ENCODE data around the gene CNOT3. TPM values are rescaled to one million over a fixed set of nuclear protein-coding genes. Genes with fewer than 3 reads are reported as not detected.

CNOT3 gene
- total RNA-seq, 1 donor from 2014 or later = 44.6 TPM

GRCh38 chr19:54114340-54115108 lies 23.0 kb upstream of the CNOT3 start:
- ATAC-seq = peak; percentile 54 to 57
- peak; percentile 66 for DNase-seq
- intact Hi-C loops (cut with DNase I) = no loop called here
- Histone ChIP-seq H3K4me1 (peaks cover 27% of the 10 kb centered on the region), H3K36me3 (peaks cover 36% of the 10 kb centered on the region), H3K27me3 (ENCODE audit: low read depth) (no peaks in the 10 kb centered on the region), H3K4me3 (peak overlapping the region; percentile 77), H3K9me3 (no peaks in the 10 kb centered on the region), H3K27ac (peak overlapping the region; percentile 90)
- TF ChIP-seq CTCF (IDR thresholded peaks at IDR 0.05) = no peak

- DNase-seq (peak; percentile 98), ATAC-seq (peak; percentile 96 to 98)
- H3K36me3 ChIP-seq = peaks cover 36% of the 10 kb centered on the region
- intact Hi-C loops (cut with DNase I) = no loop called here
- H3K27me3 ChIP-seq (ENCODE audit: low read depth) = no peaks in the 10 kb centered on the region
- peak within 1 kb of the TSS; percentile 90 for H3K27ac ChIP-seq
- peaks cover 27% of the 10 kb centered on the region for H3K4me1 ChIP-seq
- TF ChIP-seq CTCF (IDR thresholded peaks at IDR 0.05) = no peak
- H3K4me3 ChIP-seq = peak within 1 kb of the TSS; percentile 77
- H3K9me3 ChIP-seq = no peaks in the 10 kb centered on the region
Measured at GRCh38 chr19:54115109-54116063, 22.2 kb upstream of the CNOT3 start, which contains the start of the genes PRPF31 and TFPT. Gene PRPF31, plus strand, starts transcription at chr19:54115754. Its CDS starts 2,525 bp downstream, at chr19:54118279. Gene TFPT, minus strand, starts transcription at chr19:54115657. Its CDS starts 388 bp downstream, at chr19:54115269.

- Histone ChIP-seq H3K36me3 (peaks cover 82% of the 10 kb centered on the region), H3K27ac (no peak overlapping the region), H3K4me1 (peaks cover 9% of the 10 kb centered on the region), H3K27me3 (ENCODE audit: low read depth) (no peaks in the 10 kb centered on the region), H3K9me3 (no peaks in the 10 kb centered on the region), H3K4me3 (no peak overlapping the region)
- ATAC-seq = no peak
- no peak for TF ChIP-seq CTCF (IDR thresholded peaks at IDR 0.05)
- DNase-seq = no peak
- intact Hi-C loops (cut with DNase I) = no loop called here
Measured at GRCh38 chr19:54121259-54121658, 16.3 kb upstream of the CNOT3 start.

GRCh38 chr19:54123682-54124081 lies 13.9 kb upstream of the CNOT3 start:
- peaks cover 99% of the 10 kb centered on the region for H3K36me3 ChIP-seq
- TF ChIP-seq CTCF (IDR thresholded peaks at IDR 0.05) = no peak
- DNase-seq = no peak

GRCh38 chr19:54124393-54124792 lies 13.2 kb upstream of the CNOT3 start:
- no peaks in the 10 kb centered on the region for H3K4me1 ChIP-seq
- H3K36me3 ChIP-seq = peaks cover 100% of the 10 kb centered on the region
- H3K9me3 ChIP-seq = no peaks in the 10 kb centered on the region
- intact Hi-C loops (cut with DNase I) = no loop called here
- TF ChIP-seq CTCF (IDR thresholded peaks at IDR 0.05) = no peak
- H3K27ac ChIP-seq = no peak overlapping the region
- DNase-seq (no peak), ATAC-seq (no peak)
- H3K4me3 ChIP-seq = no peak overlapping the region
- no peaks in the 10 kb centered on the region for H3K27me3 ChIP-seq (ENCODE audit: low read depth)

More at GRCh38 chr19:54123682-54124081, 13.9 kb upstream of the CNOT3 start:
- H3K9me3 ChIP-seq = no peaks in the 10 kb centered on the region
- no peak overlapping the region for H3K4me3 ChIP-seq
- no peak overlapping the region for H3K27ac ChIP-seq
- intact Hi-C loops (cut with DNase I) = no loop called here
- no peak for ATAC-seq
- H3K4me1 ChIP-seq = no peaks in the 10 kb centered on the region
- no peaks in the 10 kb centered on the region for H3K27me3 ChIP-seq (ENCODE audit: low read depth)
